Effector memory CD4-positive, alpha-beta T cell (primary cell): ENCODE results near the gene GDA.
"Not testable (repeated sequence)": the region's sequence is repeated elsewhere in the genome, so short reads cannot be mapped to it uniquely, and the experiment has no call there.

Experiments
- DNase-seq, 3 donors: peaks; one replicate each; pipeline ENCODE4 v3.0.0-alpha.2; 2020
- H3K27ac ChIP-seq: 2 replicates; pipeline ENCODE4 v1.7.0; 2013; ENCODE audit warnings: mild to moderate bottlenecking, low read length, moderate library complexity; ENCODE audit not compliant: insufficient read depth, poor library complexity, severe bottlenecking
- H3K27me3 ChIP-seq: replicated peaks from 2 replicates; pipeline ENCODE4 v1.7.0; 2013; ENCODE audit warnings: mild to moderate bottlenecking, low read length; ENCODE audit not compliant: insufficient read depth, control insufficient read depth, poor library complexity, severe bottlenecking
- H3K36me3 ChIP-seq: 2 replicates; pipeline ENCODE4 v1.7.0; 2013; ENCODE audit warnings: mild to moderate bottlenecking, low read length, moderate library complexity; ENCODE audit not compliant: control insufficient read depth, insufficient read depth
- H3K4me1 ChIP-seq: 2 replicates; pipeline ENCODE4 v1.7.0; 2013; ENCODE audit warnings: low read length, mild to moderate bottlenecking; ENCODE audit not compliant: control insufficient read depth, insufficient read depth, poor library complexity, severe bottlenecking
- H3K4me3 ChIP-seq: 2 replicates; pipeline ENCODE4 v1.7.0; 2013; ENCODE audit warnings: low read length, low read depth, mild to moderate bottlenecking; ENCODE audit not compliant: insufficient read depth, poor library complexity, severe bottlenecking
- H3K9me3 ChIP-seq: 2 replicates; pipeline ENCODE4 v1.7.0; 2013; ENCODE audit warnings: mild to moderate bottlenecking, low read length, moderate library complexity; ENCODE audit not compliant: control insufficient read depth

The GDA gene

DNA sequence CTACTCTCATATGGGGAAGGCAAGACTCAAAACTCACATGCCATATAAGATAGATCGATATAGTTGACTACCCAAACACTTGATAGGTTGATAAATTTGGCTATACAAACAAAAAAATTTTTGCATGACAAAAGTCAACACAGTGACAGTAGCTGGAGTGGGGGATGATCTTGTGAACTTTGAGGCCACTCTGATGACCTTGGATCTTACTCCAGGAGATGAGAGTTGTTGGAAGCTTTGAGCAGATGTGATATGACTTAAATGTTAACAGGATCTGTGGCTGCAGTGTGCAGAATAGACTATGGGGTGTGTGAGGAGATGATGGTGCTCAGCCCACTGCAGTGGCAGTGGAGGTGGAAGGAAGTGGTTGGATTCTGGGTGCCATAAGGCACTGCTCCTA, 114.3 kb downstream of the GDA start:
- H3K36me3 ChIP-seq: no peaks in the 10 kb centered on the region
- no peaks in the 10 kb centered on the region for H3K4me1 ChIP-seq
- no peak for DNase-seq
- no peaks in the 10 kb centered on the region for H3K9me3 ChIP-seq
- no peak overlapping the region for H3K27ac ChIP-seq
- H3K27me3 ChIP-seq: no peaks in the 10 kb centered on the region
- H3K4me3 ChIP-seq: no peak overlapping the region

DNA sequence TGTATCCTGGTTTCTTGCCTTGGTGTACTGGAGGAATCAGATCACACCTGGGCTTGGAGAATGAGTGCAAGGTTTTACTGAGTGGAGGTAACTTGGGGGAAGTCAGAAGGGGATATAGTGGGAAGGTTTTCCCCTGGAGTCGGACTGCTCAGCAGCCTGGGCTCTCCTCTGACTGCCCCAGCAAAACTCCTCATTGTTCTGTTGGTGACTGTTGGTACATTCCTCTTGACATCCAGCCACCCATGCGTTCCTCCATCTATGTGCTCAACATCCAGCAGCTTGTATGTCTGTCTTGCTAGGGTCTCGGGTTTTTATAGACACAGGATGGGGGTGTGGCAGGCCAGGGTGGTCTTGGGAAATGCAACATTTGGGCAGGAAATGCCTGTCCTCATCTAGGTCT, 119.7 kb downstream of the GDA start:
- no peaks in the 10 kb centered on the region for H3K27me3 ChIP-seq
- DNase-seq: no peak
- H3K4me1 ChIP-seq: no peaks in the 10 kb centered on the region
- H3K27ac ChIP-seq: no peak overlapping the region
- H3K9me3 ChIP-seq: no peaks in the 10 kb centered on the region
- H3K4me3 ChIP-seq: no peak overlapping the region
- H3K36me3 ChIP-seq: no peaks in the 10 kb centered on the region

DNA sequence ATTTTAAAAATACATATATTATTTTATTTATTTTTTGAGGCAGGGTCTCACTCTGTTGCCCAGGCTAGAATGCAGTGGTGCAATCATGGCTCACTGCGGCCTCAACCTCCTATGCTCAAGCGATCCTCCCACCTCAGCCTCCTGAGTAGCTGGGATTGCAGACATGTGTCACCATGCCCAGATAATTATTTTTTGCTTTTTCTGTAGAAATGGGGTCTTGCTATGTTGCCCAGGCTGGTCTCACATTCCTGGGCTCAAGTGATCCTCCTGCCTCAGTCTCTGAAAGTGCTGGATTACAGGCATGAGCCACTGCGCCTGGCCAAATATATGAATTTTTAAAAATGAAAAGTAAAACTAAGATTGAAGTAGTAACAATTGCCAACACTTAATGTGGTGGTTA, 121.1 kb downstream of the GDA start:
- not testable (repeated sequence) for H3K4me1 ChIP-seq, H3K4me3 ChIP-seq, H3K9me3 ChIP-seq, H3K27ac ChIP-seq, H3K36me3 ChIP-seq, H3K27me3 ChIP-seq, DNase-seq

DNA sequence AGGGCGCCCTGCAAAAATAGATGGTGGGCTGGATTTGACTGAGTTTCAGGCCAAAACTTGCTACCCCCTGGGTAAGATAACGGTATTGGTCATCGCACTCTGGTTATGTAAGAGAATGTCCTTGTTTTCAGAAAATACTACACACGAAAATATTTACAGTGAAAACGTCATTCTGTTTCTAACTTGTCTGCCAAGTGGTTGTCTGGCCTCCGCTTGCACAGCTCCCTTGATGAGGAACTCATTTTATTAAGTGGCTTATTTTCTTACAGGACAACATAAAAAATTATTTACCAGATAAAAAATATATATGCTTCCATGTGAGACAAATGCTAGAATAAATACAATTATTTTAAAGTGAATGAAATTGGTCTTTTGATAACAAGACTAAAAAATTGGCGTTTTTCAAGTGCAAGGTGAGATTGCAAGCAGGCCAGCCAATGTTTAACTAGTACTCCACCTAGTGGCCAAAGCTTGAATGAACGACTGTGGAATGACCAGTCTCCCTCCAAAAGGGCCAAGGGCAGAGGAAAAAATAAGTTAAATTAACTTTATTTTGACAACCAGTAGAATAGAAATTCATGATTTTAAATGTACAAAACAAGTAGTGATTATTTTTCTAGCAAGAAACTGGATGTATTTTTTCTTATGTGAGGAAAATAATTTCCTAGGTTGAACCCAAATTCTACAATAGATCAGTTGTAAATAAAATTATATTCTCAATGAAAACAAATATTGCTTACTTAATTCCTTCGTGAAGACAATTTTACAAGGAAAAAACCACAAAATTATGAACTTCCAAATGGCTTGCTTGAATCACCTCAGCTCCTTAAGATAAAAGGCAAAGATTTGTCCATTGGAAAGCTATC, 122.6 kb downstream of the GDA start:
- Histone ChIP-seq H3K9me3 (no peaks in the 10 kb centered on the region), H3K27me3 (no peaks in the 10 kb centered on the region), H3K27ac (no peak overlapping the region), H3K4me1 (no peaks in the 10 kb centered on the region), H3K4me3 (no peak overlapping the region), H3K36me3 (no peaks in the 10 kb centered on the region)
- DNase-seq: peak in 2 of 3 donors; percentile 3 to 11

DNA sequence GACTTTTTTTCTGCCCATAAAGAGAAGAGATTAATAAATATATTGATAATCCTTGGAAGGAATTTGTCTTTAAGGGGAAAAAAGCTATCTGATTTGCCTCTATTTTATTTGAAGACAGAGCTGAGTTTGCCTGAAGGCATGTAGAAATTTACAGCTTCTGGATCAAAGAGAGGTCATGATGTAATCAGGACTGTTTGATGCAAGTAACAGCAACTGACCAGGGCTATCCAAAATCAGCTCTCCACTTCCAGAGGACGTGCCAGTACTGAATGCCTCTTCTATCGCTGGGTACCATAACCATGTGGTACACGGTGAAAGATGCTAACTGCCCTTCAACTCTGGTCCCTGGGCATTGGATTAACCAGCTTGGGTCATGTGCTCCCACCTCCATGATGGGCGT, 125.2 kb downstream of the GDA start:
- Histone ChIP-seq H3K36me3 (no peaks in the 10 kb centered on the region), H3K4me3 (no peak overlapping the region), H3K4me1 (no peaks in the 10 kb centered on the region), H3K27me3 (no peaks in the 10 kb centered on the region), H3K27ac (no peak overlapping the region), H3K9me3 (no peaks in the 10 kb centered on the region)
- DNase-seq: no peak

DNA sequence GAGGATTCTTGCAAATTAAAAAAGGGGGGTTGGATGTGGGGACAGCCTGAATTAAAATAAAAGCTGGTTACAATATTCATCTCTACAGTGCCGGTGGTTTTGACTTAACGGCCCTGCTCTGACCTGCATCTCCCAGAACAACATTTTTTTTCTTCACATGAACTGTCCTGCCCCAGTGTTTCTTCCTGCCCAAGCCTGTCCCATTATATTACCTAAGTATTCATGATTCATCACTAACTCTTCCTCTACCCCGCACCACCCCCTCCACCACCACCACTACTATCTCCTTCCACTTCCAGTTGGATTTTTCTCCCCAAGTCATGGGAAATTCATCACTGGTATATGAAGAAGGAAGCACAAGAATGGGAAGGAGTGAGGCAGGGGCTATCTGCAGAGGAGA, 125.7 kb downstream of the GDA start:
- DNase-seq: no peak
- Histone ChIP-seq H3K36me3 (no peaks in the 10 kb centered on the region), H3K4me1 (no peaks in the 10 kb centered on the region), H3K4me3 (no peak overlapping the region), H3K9me3 (no peaks in the 10 kb centered on the region), H3K27ac (no peak overlapping the region), H3K27me3 (no peaks in the 10 kb centered on the region)

DNA sequence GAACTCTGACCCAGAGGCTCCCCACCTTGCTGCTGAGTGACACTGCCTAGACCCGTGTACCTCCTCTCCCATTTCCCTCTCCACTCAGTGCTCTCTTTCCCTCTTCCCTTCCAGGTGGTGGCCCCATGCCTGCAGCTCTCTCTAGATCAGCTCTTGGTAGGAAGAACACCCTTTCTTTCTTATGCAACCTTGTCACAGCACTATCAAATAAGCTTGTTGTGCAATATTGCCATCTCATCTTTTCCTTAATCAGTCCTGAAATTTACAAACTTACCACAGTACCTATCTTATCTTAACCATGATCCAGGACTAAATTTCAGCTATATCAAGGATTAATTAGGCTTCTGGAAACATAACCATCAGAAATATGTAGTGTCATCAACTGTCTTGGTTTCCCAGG, 127.2 kb downstream of the GDA start:
- H3K4me3 ChIP-seq: no peak overlapping the region
- H3K36me3 ChIP-seq: no peaks in the 10 kb centered on the region
- no peaks in the 10 kb centered on the region for H3K27me3 ChIP-seq
- H3K27ac ChIP-seq: no peak overlapping the region
- no peaks in the 10 kb centered on the region for H3K9me3 ChIP-seq
- no peaks in the 10 kb centered on the region for H3K4me1 ChIP-seq
- no peak for DNase-seq

DNA sequence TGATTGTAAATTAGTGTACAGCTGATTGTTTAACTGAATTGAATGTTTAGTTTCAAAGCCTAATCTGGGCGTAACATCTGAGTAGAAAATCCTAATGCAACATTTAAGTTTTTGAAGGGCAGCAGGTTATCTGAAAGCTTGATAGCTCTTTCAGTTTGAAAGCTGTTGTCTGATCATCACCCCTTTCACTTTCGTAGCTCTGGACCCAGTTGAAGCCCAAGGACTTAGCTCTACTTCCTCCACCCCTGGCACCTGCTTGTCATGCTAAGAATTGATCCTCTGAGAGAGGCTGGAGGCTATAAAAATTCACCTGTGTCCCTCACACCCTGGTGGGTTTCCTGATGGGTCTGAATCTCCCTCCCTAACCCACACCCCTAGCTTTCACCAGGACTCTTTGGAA, 129.7 kb downstream of the GDA start:
- Histone ChIP-seq H3K27me3 (no peaks in the 10 kb centered on the region), H3K27ac (no peak overlapping the region), H3K4me3 (no peak overlapping the region), H3K9me3 (no peaks in the 10 kb centered on the region), H3K4me1 (no peaks in the 10 kb centered on the region), H3K36me3 (no peaks in the 10 kb centered on the region)
- DNase-seq: no peak

DNA sequence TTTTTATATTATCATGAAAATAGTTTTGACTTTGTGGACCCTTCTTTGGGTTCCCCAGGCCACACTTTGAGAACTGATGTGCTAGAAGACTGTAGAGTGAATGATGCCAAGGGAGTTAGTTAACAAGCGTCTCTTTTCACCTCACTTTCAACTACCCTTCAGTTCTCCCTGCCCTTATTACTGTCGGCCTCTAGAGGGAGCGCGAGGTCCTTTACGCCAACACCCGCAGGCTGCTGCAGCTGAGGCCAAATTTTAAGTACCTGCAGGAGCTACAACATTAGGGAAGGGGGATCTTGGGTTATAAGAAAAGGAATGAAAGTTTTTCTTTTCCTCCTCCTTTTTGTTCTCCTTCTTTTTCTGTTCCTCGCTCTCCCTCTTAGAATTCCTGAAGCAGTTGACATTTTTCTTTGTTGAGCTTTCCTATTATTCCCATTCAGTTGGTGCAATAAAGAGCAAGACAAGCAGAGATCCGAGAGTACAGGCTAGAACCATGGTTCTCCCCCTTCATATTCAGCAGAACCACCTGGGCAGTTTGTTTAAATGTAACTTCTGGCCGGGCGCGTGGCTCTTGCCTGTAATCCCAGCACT, 131.8 kb downstream of the GDA start:
- Histone ChIP-seq H3K27me3 (no peaks in the 10 kb centered on the region), H3K4me3 (no peak overlapping the region), H3K9me3 (no peaks in the 10 kb centered on the region), H3K4me1 (no peaks in the 10 kb centered on the region), H3K27ac (no peak overlapping the region), H3K36me3 (no peaks in the 10 kb centered on the region)
- DNase-seq: peak; percentile 38 to 52 (median 41)

DNA sequence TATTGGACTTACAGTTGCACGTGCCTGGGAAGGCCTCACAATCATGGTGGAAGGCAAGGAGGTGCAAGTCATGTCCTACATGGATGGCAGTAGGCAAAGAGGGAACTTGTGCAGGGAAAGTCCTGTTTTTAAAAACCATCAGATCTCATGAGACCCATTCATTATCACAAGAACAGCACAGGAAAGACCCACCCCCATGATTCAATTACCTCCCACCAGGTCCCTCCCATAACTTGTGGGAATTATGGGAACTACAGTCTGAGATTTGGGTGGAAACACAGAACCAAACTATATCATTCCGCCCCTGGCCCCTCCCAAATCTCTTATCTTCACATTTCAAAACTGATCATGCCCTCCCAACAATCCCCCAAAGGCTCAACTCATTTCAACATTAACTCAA, 140.2 kb downstream of the GDA start:
- H3K4me3 ChIP-seq: no peak overlapping the region
- H3K4me1 ChIP-seq: no peaks in the 10 kb centered on the region
- H3K27ac ChIP-seq: no peak overlapping the region
- no peaks in the 10 kb centered on the region for H3K9me3 ChIP-seq
- DNase-seq: no peak
- no peaks in the 10 kb centered on the region for H3K36me3 ChIP-seq
- H3K27me3 ChIP-seq: no peaks in the 10 kb centered on the region
